Smooth muscle cell (in vitro differentiated cells): Measurements from ENCODE around the gene CNTNAP2. TPM values are rescaled to one million over a fixed set of nuclear protein-coding genes. Genes with fewer than 3 reads are reported as not detected.

Source experiments
- DNase-seq: peaks from one replicate; lab custom pipeline; 2025; ENCODE audit not compliant: unreplicated experiment; lab: John Stamatoyannopoulos, UW
- H2AFZ ChIP-seq: fragments of 200-600 bp; sonication (generic); 2 replicates; pipeline ENCODE4 v1.6.0; 2016; ENCODE audit warnings: antibody characterized with exemption, low read depth, mild to moderate bottlenecking
- H3F3A ChIP-seq: fragments of 200-600 bp; sonication (generic); 2 replicates; pipeline ENCODE4 v1.6.0; 2017; ENCODE audit warnings: antibody characterized with exemption, low read depth
- H3K27ac ChIP-seq: fragments of 200-600 bp; sonication (generic); 2 replicates; pipeline ENCODE4 v1.5.1; 2016; ENCODE audit warnings: low read depth, mild to moderate bottlenecking
- H3K27me3 ChIP-seq: fragments of 200-600 bp; sonication (generic); 2 replicates; pipeline ENCODE4 v1.6.1; 2016; ENCODE audit warnings: low read depth, mild to moderate bottlenecking
- H3K36me3 ChIP-seq: fragments of 200-600 bp; sonication (generic); 2 replicates; pipeline ENCODE4 v1.5.1; 2016; ENCODE audit warnings: low read depth
- H3K4me1 ChIP-seq: fragments of 200-600 bp; sonication (generic); 2 replicates; pipeline ENCODE4 v1.5.1; 2016; ENCODE audit warnings: low read depth
- H3K4me2 ChIP-seq: fragments of 200-600 bp; sonication (generic); 2 replicates; pipeline ENCODE4 v1.6.0; 2016; ENCODE audit warnings: mild to moderate bottlenecking
- H3K4me3 ChIP-seq: fragments of 200-600 bp; sonication (generic); 2 replicates; pipeline ENCODE4 v1.5.1; 2016; ENCODE audit warnings: mild to moderate bottlenecking
- H3K79me2 ChIP-seq: fragments of 200-600 bp; sonication (generic); 2 replicates; pipeline ENCODE4 v1.6.0; 2016; ENCODE audit warnings: low read depth, mild to moderate bottlenecking
- H3K9ac ChIP-seq: fragments of 200-600 bp; sonication (generic); 2 replicates; pipeline ENCODE4 v1.6.0; 2016; ENCODE audit warnings: low read depth
- H3K9me3 ChIP-seq: fragments of 200-600 bp; sonication (generic); replicated peaks from 2 replicates; pipeline ENCODE4 v1.5.1; 2016; ENCODE audit warnings: low read depth
- H4K20me1 ChIP-seq: fragments of 200-600 bp; sonication (generic); 2 replicates; pipeline ENCODE4 v1.6.0; 2016; ENCODE audit warnings: low read depth
- CTCF ChIP-seq: fragments of 200-600 bp; sonication (generic); IDR thresholded peaks from 2 replicates; pipeline ENCODE4 v1.5.1; 2017; ENCODE audit warnings: borderline replicate concordance, mild to moderate bottlenecking, antibody characterized with exemption; ENCODE audit not compliant: insufficient read depth, poor library complexity, severe bottlenecking
- WGBS: methylation state at CpG from one replicate; pipeline ENCODE4 v1.1.7; 2016; ENCODE audit warnings: low lambda C conversion rate; 5-methylcytosine and 5-hydroxymethylcytosine counted together
- polyA plus RNA-seq: library from polyadenylated mRNA; unstranded; fragments of >200 nt; fragmentation: Nextera tagmentation; extraction: Ambion mirVana; gene quantifications from 2 replicates; pipeline ENCODE4 v1.2.1, GENCODE V29; 2016
- total RNA-seq: library from RNA; depleted of rRNA; stranded (reverse); fragments of >200 nt; gene quantifications from 2 replicates; pipeline ENCODE4 v1.2.3, GENCODE V29; 2014

Gene CNTNAP2
- total and polyA plus RNA-seq, 2 experiments from 2014 or later = 1.7 to 9.0 TPM

DNA sequence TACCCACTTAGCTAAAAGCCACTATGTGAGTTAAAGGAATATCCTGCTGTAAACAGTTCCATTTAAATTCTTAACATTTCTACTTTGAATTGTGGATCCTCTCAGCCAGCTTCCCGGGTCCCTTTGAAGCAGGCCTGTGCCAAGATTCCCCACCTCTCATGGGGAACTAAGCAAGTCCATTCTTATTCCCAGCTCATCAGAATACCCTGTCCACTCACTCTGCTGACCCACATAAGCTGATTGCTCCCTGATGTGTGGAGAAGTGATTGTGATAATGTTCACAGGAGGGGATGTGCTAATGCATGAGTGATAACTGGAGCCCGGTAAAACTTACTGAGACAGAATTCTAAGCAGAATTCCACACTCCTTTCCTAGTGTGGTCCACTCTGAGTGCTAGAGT lies 709.7 kb downstream of the CNTNAP2 start:
- no peak for TF ChIP-seq CTCF
- Histone ChIP-seq H3K4me3 (no peak overlapping the region), H3F3A (no peaks in the 10 kb centered on the region), H4K20me1 (no peaks in the 10 kb centered on the region), H3K4me2 (no peak overlapping the region), H3K9ac (no peak overlapping the region), H3K27ac (no peak overlapping the region), H3K79me2 (no peaks in the 10 kb centered on the region), H3K9me3 (no peaks in the 10 kb centered on the region), H3K36me3 (no peaks in the 10 kb centered on the region), H3K27me3 (no peaks in the 10 kb centered on the region), H3K4me1 (peaks cover 5% of the 10 kb centered on the region), H2AFZ (no peak overlapping the region)
- WGBS = 37% methylated on average over 2 of the region's 2 CpGs
- no peak for DNase-seq

DNA sequence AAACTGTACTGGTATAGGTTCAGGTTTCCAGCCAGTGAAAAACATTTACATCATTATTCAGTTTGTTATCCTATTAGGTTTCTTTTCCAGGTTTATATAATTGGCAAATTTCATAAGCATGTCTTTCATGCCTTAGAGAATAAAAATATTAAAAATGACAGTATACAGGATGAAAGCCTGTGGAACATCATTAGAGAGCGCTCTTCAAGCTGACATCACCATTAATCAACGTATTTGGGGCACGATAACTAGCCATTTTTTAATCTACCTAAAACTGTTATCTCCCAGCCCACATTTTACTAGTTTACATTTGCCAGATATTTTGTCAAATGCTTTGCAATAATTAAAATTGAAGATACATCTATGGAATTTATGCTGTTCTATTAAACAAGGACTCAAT lies 714.1 kb downstream of the CNTNAP2 start:
- no peak overlapping the region for H3K27ac ChIP-seq
- H3K4me2 ChIP-seq = no peak overlapping the region

DNA sequence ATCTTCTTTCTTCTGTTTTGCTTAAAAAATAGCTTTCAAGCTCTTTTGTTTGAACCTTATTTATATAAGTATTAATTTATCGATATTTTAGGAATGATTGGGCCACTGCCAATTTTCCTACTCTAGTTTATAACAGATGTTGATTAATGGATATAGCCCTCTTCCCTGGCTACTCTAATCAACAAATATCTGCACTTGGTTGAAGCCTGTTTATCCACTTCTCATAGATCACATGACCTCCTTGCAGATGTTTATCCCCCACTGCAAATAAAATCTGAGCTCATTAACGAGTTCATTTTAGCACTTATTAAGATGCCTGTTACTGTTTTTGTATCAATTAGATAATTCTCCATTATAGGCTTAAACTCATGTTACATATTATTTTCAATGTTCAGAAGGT lies 715.3 kb downstream of the CNTNAP2 start:
- Histone ChIP-seq H3K27me3 (no peaks in the 10 kb centered on the region), H3F3A (no peaks in the 10 kb centered on the region)

More for the DNA sequence above, 714.1 kb downstream of the CNTNAP2 start:
- H3F3A ChIP-seq = no peaks in the 10 kb centered on the region
- no peak overlapping the region for H2AFZ ChIP-seq
- H3K9me3 ChIP-seq = no peaks in the 10 kb centered on the region
- DNase-seq = no peak
- no peaks in the 10 kb centered on the region for H4K20me1 ChIP-seq
- H3K79me2 ChIP-seq = no peaks in the 10 kb centered on the region
- no peak for TF ChIP-seq CTCF
- WGBS = 96% methylated on average over 3 of the region's 3 CpGs
- H3K4me1 ChIP-seq = peaks cover 5% of the 10 kb centered on the region
- no peaks in the 10 kb centered on the region for H3K27me3 ChIP-seq
- no peak overlapping the region for H3K4me3 ChIP-seq
- H3K9ac ChIP-seq = no peak overlapping the region
- no peaks in the 10 kb centered on the region for H3K36me3 ChIP-seq

More for the DNA sequence above, 715.3 kb downstream of the CNTNAP2 start:
- no peak overlapping the region for H3K4me2 ChIP-seq
- no peak overlapping the region for H3K27ac ChIP-seq
- H2AFZ ChIP-seq = no peak overlapping the region
- no peaks in the 10 kb centered on the region for H3K36me3 ChIP-seq
- H3K4me3 ChIP-seq = no peak overlapping the region
- no peak for DNase-seq
- H4K20me1 ChIP-seq = no peaks in the 10 kb centered on the region
- 91% methylated on average over 2 of the region's 2 CpGs for WGBS
- no peak for TF ChIP-seq CTCF
- H3K79me2 ChIP-seq = no peaks in the 10 kb centered on the region
- H3K9me3 ChIP-seq = no peaks in the 10 kb centered on the region
- H3K9ac ChIP-seq = no peak overlapping the region
- H3K4me1 ChIP-seq = no peaks in the 10 kb centered on the region
